OCI-LY7 (cell line): Measurements from ENCODE around the gene RFC1. TPM values are rescaled to one million over a fixed set of nuclear protein-coding genes. Genes with fewer than 3 reads are reported as not detected.

Experiments used
- BruUV-seq: library from RNA; stranded (reverse); fragments of 400-500 nt; replicated peaks from 2 replicates; lab custom pipeline; 2021; lab: Mats Ljungman, UMichigan
- CTCF ChIA-PET: fragments of 300-600 bp; sonication (Branson Sonifier 250); formaldehyde crosslinking; loops from one replicate; lab custom pipeline; 2022; ENCODE audit warnings: antibody characterized with exemption; ENCODE audit not compliant: unreplicated experiment; lab: Charles Lee
- POLR2A ChIA-PET: fragments of 300-600 bp; sonication (Branson Sonifier 250); formaldehyde crosslinking; loops from one replicate; lab custom pipeline; 2022; ENCODE audit warnings: antibody characterized with exemption; lab: Charles Lee
- DNase-seq: peaks from one replicate; pipeline ENCODE4 v3.0.0-alpha.2; 2015; ENCODE audit warnings: low spot score
- H2AFZ ChIP-seq: fragments of 200-600 bp; sonication (generic), shearing (Covaris generic); 2 replicates; pipeline ENCODE4 v1.6.1; 2014; ENCODE audit warnings: mild to moderate bottlenecking, antibody characterized with exemption, low read length, moderate library complexity
- H3K27ac ChIP-seq: fragments of 200-600 bp; sonication (generic); 2 replicates; pipeline ENCODE4 v1.5.1; 2014; ENCODE audit warnings: mixed run types, low read depth, mild to moderate bottlenecking, moderate library complexity, low read length, inconsistent platforms; ENCODE audit not compliant: poor library complexity, severe bottlenecking
- H3K36me3 ChIP-seq: fragments of 200-600 bp; sonication (generic); 2 replicates; pipeline ENCODE4 v1.6.1; 2014; ENCODE audit warnings: mild to moderate bottlenecking, antibody characterized with exemption, low read length, moderate library complexity, mixed read lengths; ENCODE audit not compliant: insufficient read depth
- H3K4me1 ChIP-seq: fragments of 200-600 bp; sonication (generic); 2 replicates; pipeline ENCODE4 v1.5.1; 2014; ENCODE audit warnings: mild to moderate bottlenecking, low read length; ENCODE audit not compliant: insufficient read depth, poor library complexity, severe bottlenecking
- H3K4me2 ChIP-seq: fragments of 200-600 bp; sonication (generic); 2 replicates; pipeline ENCODE4 v1.6.1; 2014; ENCODE audit warnings: mild to moderate bottlenecking, low read length
- H3K4me3 ChIP-seq: fragments of 200-600 bp; sonication (generic); 2 replicates; pipeline ENCODE4 v1.5.1; 2014; ENCODE audit warnings: mild to moderate bottlenecking, low read depth, low read length; ENCODE audit not compliant: poor library complexity, severe bottlenecking
- H3K79me2 ChIP-seq: fragments of 200-600 bp; sonication (generic); 2 replicates; pipeline ENCODE4 v1.6.1; 2016; ENCODE audit warnings: low read depth, mild to moderate bottlenecking, low read length, moderate library complexity, mixed read lengths; ENCODE audit not compliant: insufficient read depth
- H3K9me2 ChIP-seq: fragments of 200-600 bp; sonication (generic); 2 replicates; pipeline ENCODE4 v1.6.1; 2016; ENCODE audit warnings: mild to moderate bottlenecking, low read length, mixed read lengths; ENCODE audit not compliant: insufficient read depth
- H3K9me3 ChIP-seq: fragments of 200-600 bp; sonication (generic); 2 replicates; pipeline ENCODE4 v1.6.1; 2014; ENCODE audit warnings: mild to moderate bottlenecking, mixed run types, low read length, mixed read lengths
- H4K20me1 ChIP-seq: fragments of 200-600 bp; sonication (generic); 2 replicates; pipeline ENCODE4 v1.6.1; 2014; ENCODE audit warnings: mild to moderate bottlenecking, antibody characterized with exemption, low read length, moderate library complexity, mixed read lengths; ENCODE audit not compliant: insufficient read depth
- CTCF ChIP-seq: fragments of 200-600 bp; sonication (generic); conservative IDR thresholded peaks from 2 replicates; pipeline ENCODE4 v1.5.1; 2014; ENCODE audit warnings: mild to moderate bottlenecking, antibody characterized with exemption, low read length, moderate library complexity, mixed read lengths
- EZH2phosphoT487 ChIP-seq: fragments of 200-600 bp; sonication (generic); IDR thresholded peaks from 2 replicates; pipeline ENCODE4 v1.6.1; 2018; ENCODE audit warnings: low read depth, borderline replicate concordance, mild to moderate bottlenecking, mixed run types, antibody characterized with exemption, low read length, moderate library complexity, mixed read lengths
- intact Hi-C: fragments of 100-400 bp; cut with micrococcal nuclease; formaldehyde crosslinking; loops from one replicate; pipeline ENCODE4 v1.10.0; 2022; ENCODE audit not compliant: unreplicated experiment
- total RNA-seq, 2 experiments: library from RNA; depleted of rRNA in 1 of 2; stranded (reverse); fragments of >200 nt in 1 of 2; shearing (Covaris generic) in 1 of 2; gene quantifications; 2 replicates each; pipeline ENCODE4 v1.2.3, GENCODE V29; 2014 to 2022

The RFC1 gene
- total RNA-seq, 2 experiments from 2014 or later, result 72.7 to 129 TPM

- Histone ChIP-seq H3K4me2 (no peak overlapping the region), H3K36me3 (peaks cover 90% of the 10 kb centered on the region), H4K20me1 (no peaks in the 10 kb centered on the region), H3K4me1 (no peaks in the 10 kb centered on the region), H3K9me2 (no peaks in the 10 kb centered on the region), H3K27ac (no peak overlapping the region), H3K79me2 (no peaks in the 10 kb centered on the region), H2AFZ (no peak overlapping the region), H3K4me3 (no peak overlapping the region), H3K9me3 (no peaks in the 10 kb centered on the region)
- no TSS peak for BruUV-seq
- ChIA-PET POLR2A (no interaction called here), CTCF (no interaction called here)
- DNase-seq, result no peak
- TF ChIP-seq CTCF, result no peak
- TF ChIP-seq EZH2phosphoT487, result no peak
- intact Hi-C loops, result no loop called here
These were observed 74.5 kb downstream of the RFC1 start for GRCh38 chr4:39291686-39292085.

- ChIA-PET CTCF (no interaction called here), POLR2A (no interaction called here)
- Histone ChIP-seq H3K79me2 (no peaks in the 10 kb centered on the region), H3K27ac (no peak overlapping the region), H4K20me1 (no peaks in the 10 kb centered on the region), H3K4me3 (no peak overlapping the region), H3K36me3 (peaks cover 97% of the 10 kb centered on the region), H2AFZ (no peak overlapping the region), H3K9me3 (no peaks in the 10 kb centered on the region), H3K4me2 (no peak overlapping the region), H3K9me2 (no peaks in the 10 kb centered on the region), H3K4me1 (no peaks in the 10 kb centered on the region)
- no peak for DNase-seq
- BruUV-seq, result no TSS peak
- intact Hi-C loops, result loop anchor here (10.0 kb wide), 1 partner anchor 148 kb away; no protein-coding TSS in a partner anchor
- no peak for TF ChIP-seq EZH2phosphoT487
- TF ChIP-seq CTCF, result no peak
These were observed 78.9 kb downstream of the RFC1 start for GRCh38 chr4:39287223-39287622.

GRCh38 chr4:39286263-39286662 lies 79.9 kb downstream of the RFC1 start:
- no peak for DNase-seq
- Histone ChIP-seq H3K4me2 (no peak overlapping the region), H3K4me1 (no peaks in the 10 kb centered on the region), H2AFZ (no peak overlapping the region), H3K36me3 (peaks cover 97% of the 10 kb centered on the region), H3K4me3 (no peak overlapping the region), H3K79me2 (no peaks in the 10 kb centered on the region), H3K9me2 (no peaks in the 10 kb centered on the region), H3K9me3 (no peaks in the 10 kb centered on the region), H3K27ac (no peak overlapping the region), H4K20me1 (no peaks in the 10 kb centered on the region)
- BruUV-seq, result no TSS peak
- intact Hi-C loops, result loop anchor here (10.0 kb wide), 1 partner anchor 149 kb away; no protein-coding TSS in a partner anchor
- ChIA-PET POLR2A (no interaction called here), CTCF (interaction anchor here (0.6 kb wide), 1 partner anchor 78 kb away, joined by 3 read pairs; no protein-coding TSS in a partner anchor)
- TF ChIP-seq EZH2phosphoT487 (no peak), CTCF (no peak)
